K562 (cell line): Measurements from ENCODE around the gene PUM2. TPM values are rescaled to one million over a fixed set of nuclear protein-coding genes. Genes with fewer than 3 reads are reported as not detected.

ENCODE experiments used
- BHLHE40 ChIP-seq: IDR thresholded peaks from 2 replicates; pipeline ENCODE4 v1.6.1; 2011; ENCODE audit warnings: low read length, improper control_type of control experiment
- DPF2 ChIP-seq: fragments of 450-650 bp; IDR thresholded peaks from 2 replicates; pipeline ENCODE4 v1.6.1; 2016
- E2F5 ChIP-seq: sonication (generic); formaldehyde crosslinking; IDR thresholded peaks from 2 replicates; pipeline ENCODE4 v1.8.0; 2022; ENCODE audit warnings: mild to moderate bottlenecking, missing genetic modification reagents
- ESRRB ChIP-seq: fragments of 250-450 bp; sonication (Bioruptor Pico); IDR thresholded peaks from 2 replicates; pipeline ENCODE4 v1.5.0; 2020; ENCODE audit warnings: mild to moderate bottlenecking, moderate library complexity, borderline replicate concordance
- KLF6 ChIP-seq: fragments of 250-450 bp; sonication (Bioruptor Pico); IDR thresholded peaks from 2 replicates; pipeline ENCODE4 v1.4.0; 2020; ENCODE audit warnings: mild to moderate bottlenecking, moderate library complexity, borderline replicate concordance
- MNT ChIP-seq, 2 experiments: fragments of 450-650 bp; conservative IDR thresholded peaks; 2 replicates each; pipeline ENCODE4 v1.6.1; 2017; ENCODE audit warnings: mild to moderate bottlenecking in 2 of 2, moderate library complexity in 2 of 2
- NCOA4 ChIP-seq: fragments of 450-650 bp; IDR thresholded peaks from 2 replicates; pipeline ENCODE4 v1.6.1; 2018; ENCODE audit warnings: mild to moderate bottlenecking; ENCODE audit not compliant: partially characterized antibody
- NCOA6 ChIP-seq: fragments of 450-650 bp; IDR thresholded peaks from 2 replicates; pipeline ENCODE4 v1.6.1; 2017; ENCODE audit warnings: mild to moderate bottlenecking
- POLR2A ChIP-seq: fragments of 450-650 bp; conservative IDR thresholded peaks from 2 replicates; pipeline ENCODE4 v1.6.1; 2016
- POLR2G ChIP-seq: fragments of 200-400 bp; formaldehyde crosslinking; IDR thresholded peaks from 2 replicates; pipeline ENCODE4 v1.6.1; 2017; ENCODE audit warnings: low read depth, mild to moderate bottlenecking, antibody characterized with exemption, low read length, moderate library complexity
- POLR2H ChIP-seq: IDR thresholded peaks from 2 replicates; pipeline ENCODE4 v1.6.1; 2016; ENCODE audit warnings: missing genetic modification characterization, low read depth, mild to moderate bottlenecking, control low read depth, missing compliant biosample characterization, moderate library complexity
- RCOR1 ChIP-seq, 2 experiments: IDR thresholded peaks; 2 replicates each; pipeline ENCODE4 v1.6.1; 2012; ENCODE audit warnings: low read depth in 2 of 2, low read length in 2 of 2, borderline replicate concordance in 1 of 2, improper control_type of control experiment in 1 of 2
- TARDBP ChIP-seq: fragments of 450-650 bp; IDR thresholded peaks from 2 replicates; pipeline ENCODE4 v1.6.1; 2016
- TFAM ChIP-seq: fragments of 250-450 bp; sonication (Bioruptor Pico); conservative IDR thresholded peaks from 2 replicates; pipeline ENCODE4 v1.5.0; 2021; ENCODE audit warnings: mild to moderate bottlenecking, moderate library complexity
- TFAP4 ChIP-seq: sonication (generic); formaldehyde crosslinking; IDR thresholded peaks from 2 replicates; pipeline ENCODE4 v1.8.0; 2022; ENCODE audit warnings: missing genetic modification reagents, mild to moderate bottlenecking, moderate library complexity, borderline replicate concordance
- TGIF2 ChIP-seq: sonication (generic); formaldehyde crosslinking; IDR thresholded peaks from 2 replicates; pipeline ENCODE4 v1.8.1; 2022; ENCODE audit warnings: mild to moderate bottlenecking, missing genetic modification reagents, moderate library complexity
- U2AF2 ChIP-seq: fragments of 200-400 bp; formaldehyde crosslinking; optimal IDR thresholded peaks from 2 replicates; pipeline ENCODE3; 2017; ENCODE audit warnings: low read depth, mild to moderate bottlenecking, low read length
- WHSC1 ChIP-seq: IDR thresholded peaks from one replicate; pipeline ENCODE4 v1.6.1; 2012; ENCODE audit warnings: low read length, control low read depth, inconsistent platforms
- ZBTB11 ChIP-seq, 3 experiments: fragments of 200-800 bp in 1 of 3; fragments of 250-450 bp in 1 of 3; fragments of 450-650 bp in 1 of 3; sonication (Bioruptor Pico) in 1 of 3; sonication (Bioruptor generic) in 1 of 3; formaldehyde crosslinking in 1 of 3; IDR thresholded peaks; 2 replicates each; pipeline versions ENCODE4 v1.6.1 to v1.8.0; 2016 to 2022; ENCODE audit warnings: mild to moderate bottlenecking in 2 of 3, missing genetic modification characterization in 2 of 3, missing compliant biosample characterization in 1 of 3, moderate library complexity in 1 of 3
- ZNF217 ChIP-seq: sonication (generic); formaldehyde crosslinking; IDR thresholded peaks from 2 replicates; pipeline ENCODE4 v1.8.0; 2022; ENCODE audit warnings: mild to moderate bottlenecking, missing genetic modification reagents
- ZNF316 ChIP-seq: fragments of 450-650 bp; IDR thresholded peaks from 2 replicates; pipeline ENCODE4 v1.6.1; 2016
- ZNF551 ChIP-seq: fragments of 250-450 bp; sonication (Bioruptor Pico); IDR thresholded peaks from 2 replicates; pipeline ENCODE4 v1.5.0; 2021; ENCODE audit warnings: mild to moderate bottlenecking, moderate library complexity
- ZSCAN32 ChIP-seq: fragments of 450-650 bp; formaldehyde crosslinking; IDR thresholded peaks from 2 replicates; pipeline ENCODE4 v1.4.0; 2020; ENCODE audit warnings: mild to moderate bottlenecking, moderate library complexity
- polyA plus RNA-seq, 8 experiments: library from polyadenylated mRNA; depleted of rRNA in 4 of 8; stranded (reverse) in 5 of 8; unstranded in 3 of 8; fragments of >200 nt; fragmentation: Nextera tagmentation in 2 of 8; fragmentation: Illumina TruSeq in 1 of 8; extraction: Ambion mirVana in 2 of 8; extraction: Trizol in 1 of 8; gene quantifications; 2 replicates each; pipeline versions ENCODE4 v1.2.1 to v1.2.3, GENCODE V29; 2011 to 2014; ENCODE audit warnings: inconsistent platforms in 1 of 8, missing spikeins in 1 of 8
- total RNA-seq, 7 experiments: library from RNA; depleted of rRNA in 6 of 7; stranded (reverse); fragments of >200 nt in 6 of 7; fragmentation: Illumina TruSeq in 2 of 7; extraction: Trizol in 2 of 7; gene quantifications; 2 replicates each; pipeline versions ENCODE4 v1.2.1 to v1.2.3, GENCODE V29; 2011 to 2021; ENCODE audit warnings: low replicate concordance in 1 of 7

Gene PUM2
- total and polyA plus RNA-seq, 9 of the 15 experiments (the other 6 are each of a cell fraction or from before 2014, with no cell fraction given): 13.4 to 61.9 (median 28.3) TPM

- TF ChIP-seq ZBTB11 (CRISPR knock-in tag; IDR thresholded peaks at IDR 0.05): no peak; a peak in 1 of 6 replicates
- no peak for TF ChIP-seq ESRRB (CRISPR knock-in tag)
- TF ChIP-seq BHLHE40: peak; percentile 100
- TF ChIP-seq TARDBP: 0 out of 2 replicates have a peak, but pooled peaks have one; percentile 71
- no peak for TF ChIP-seq KLF6 (CRISPR knock-in tag)
- TF ChIP-seq ZSCAN32 (CRISPR knock-in tag): no peak
- TF ChIP-seq NCOA4: no peak
- peak; percentile 54 for TF ChIP-seq POLR2H (tag)
- peak; percentile 60; the same call in 1 of the 2 replicates for TF ChIP-seq DPF2
- TF ChIP-seq WHSC1: no peak
- peak; percentile 85 for TF ChIP-seq POLR2A
- peak; percentile 76 for TF ChIP-seq NCOA6
- TF ChIP-seq ZNF551: no peak
- no peak for TF ChIP-seq ZNF217 (CRISPR knock-in tag)
- peak; percentile 9 to 69; a peak in 2 of 4 replicates for TF ChIP-seq RCOR1 (IDR thresholded peaks at IDR 0.05; ENCODE audit: borderline replicate concordance in 1 of 2, low read depth in 2 of 2, low read length in 2 of 2)
- TF ChIP-seq TFAP4: peak; percentile 40; the same call in 1 of the 2 replicates
- peak; percentile 88 for TF ChIP-seq POLR2G
- peak; percentile 73 to 77 for TF ChIP-seq MNT (conservative IDR thresholded peaks at IDR 0.05)
- TF ChIP-seq E2F5 (CRISPR knock-in tag): no peak; the same call in 1 of the 2 replicates
- TF ChIP-seq ZNF316: no peak
- TF ChIP-seq TGIF2 (CRISPR knock-in tag): no peak
- TF ChIP-seq TFAM: no peak
- TF ChIP-seq U2AF2: no peak
Measured at GRCh38 chr2:20350753-20351554, at the start of gene PUM2 (continued).
